Upper lobe of right lung (tissue), 1 donor: ENCODE data around the gene COL5A1. TPM values are rescaled to one million over a fixed set of nuclear protein-coding genes. Genes with fewer than 3 reads are reported as not detected.
A peak's percentile ranks its signal among the peaks of the same experiment; 100 is the strongest.

Source experiments
- ATAC-seq: fragments of 200-7000 bp; cut with Tn5 transposase; one replicate; pipeline ENCODE4 v1.9.1; 2020; ENCODE audit warnings: mild to moderate bottlenecking, moderate library complexity
- DNase-seq: peaks from one replicate; pipeline ENCODE4 v3.0.0-alpha.2; 2020
- H3K27ac ChIP-seq: fragments of 200-600 bp; one replicate; pipeline ENCODE4 v1.8.0; 2022
- H3K27me3 ChIP-seq: fragments of 200-600 bp; one replicate; pipeline ENCODE4 v1.8.0; 2022; ENCODE audit warnings: mild to moderate bottlenecking
- H3K36me3 ChIP-seq: fragments of 200-600 bp; one replicate; pipeline ENCODE4 v1.8.0; 2022
- H3K4me1 ChIP-seq: fragments of 200-600 bp; one replicate; pipeline ENCODE4 v1.8.0; 2022
- H3K4me3 ChIP-seq: fragments of 200-600 bp; one replicate; pipeline ENCODE4 v1.8.0; 2022; ENCODE audit warnings: mild to moderate bottlenecking
- H3K9me3 ChIP-seq: fragments of 200-600 bp; one replicate; pipeline ENCODE4 v1.8.0; 2022
- CTCF ChIP-seq: fragments of 200-600 bp; IDR thresholded peaks from one replicate; pipeline ENCODE4 v1.8.0; 2022; ENCODE audit warnings: antibody characterized with exemption
- intact Hi-C: fragments of 100-400 bp; cut with DNase I; formaldehyde crosslinking; loops from one replicate; pipeline ENCODE4 v1.11.0; 2022
- total RNA-seq: library from RNA; stranded (reverse); fragmentation: NEBNext Ultra II Directional; extraction: Animal tissue kit (Norgen Biotek cat#: 25700); gene quantifications from one replicate; pipeline ENCODE4 v1.2.1, GENCODE V29; 2021
- donor health status: DM: no; HTN: yes; CAD: no; lungs with severe emphysema.

COL5A1 gene
- total RNA-seq, 1 donor from 2014 or later: 37.8 TPM

- ATAC-seq (no peak), DNase-seq (peak; percentile 47)
- TF ChIP-seq CTCF: no peak
- no peak overlapping the region for H3K4me3 ChIP-seq
- H3K36me3 ChIP-seq: no peaks in the 10 kb centered on the region
- H3K4me1 ChIP-seq: no peaks in the 10 kb centered on the region
- intact Hi-C loops: no loop called here
- H3K27me3 ChIP-seq: no peaks in the 10 kb centered on the region
- no peaks in the 10 kb centered on the region for H3K9me3 ChIP-seq
- H3K27ac ChIP-seq: no peak overlapping the region
These were observed 12.5 kb upstream of the COL5A1 start for GRCh38 chr9:134629061-134629585.

GRCh38 chr9:134629586-134630392 lies 11.8 kb upstream of the COL5A1 start:
- no peak overlapping the region for H3K27ac ChIP-seq
- intact Hi-C loops: no loop called here
- no peak overlapping the region for H3K4me3 ChIP-seq
- no peak for ATAC-seq
- no peaks in the 10 kb centered on the region for H3K4me1 ChIP-seq
- peak; percentile 42 for DNase-seq
- H3K27me3 ChIP-seq: no peaks in the 10 kb centered on the region
- TF ChIP-seq CTCF: no peak
- no peaks in the 10 kb centered on the region for H3K9me3 ChIP-seq
- H3K36me3 ChIP-seq: no peaks in the 10 kb centered on the region

GRCh38 chr9:134630393-134630790 lies 11.2 kb upstream of the COL5A1 start:
- no peak for ATAC-seq
- no peaks in the 10 kb centered on the region for H3K36me3 ChIP-seq
- TF ChIP-seq CTCF: no peak
- H3K27ac ChIP-seq: no peak overlapping the region
- H3K27me3 ChIP-seq: no peaks in the 10 kb centered on the region
- H3K4me1 ChIP-seq: no peaks in the 10 kb centered on the region
- H3K9me3 ChIP-seq: no peaks in the 10 kb centered on the region
- intact Hi-C loops: no loop called here
- DNase-seq: peak; percentile 38
- H3K4me3 ChIP-seq: no peak overlapping the region

- intact Hi-C loops: no loop called here
These were observed 10.7 kb upstream of the COL5A1 start for GRCh38 chr9:134630861-134631260.

GRCh38 chr9:134631881-134632280 lies 9.7 kb upstream of the COL5A1 start:
- Histone ChIP-seq H3K4me1 (no peaks in the 10 kb centered on the region), H3K4me3 (no peak overlapping the region), H3K27me3 (no peaks in the 10 kb centered on the region), H3K36me3 (no peaks in the 10 kb centered on the region), H3K9me3 (no peaks in the 10 kb centered on the region), H3K27ac (no peak overlapping the region)
- ATAC-seq (no peak), DNase-seq (peak; percentile 30)
- no peak for TF ChIP-seq CTCF
- intact Hi-C loops: no loop called here

More at GRCh38 chr9:134630861-134631260, 10.7 kb upstream of the COL5A1 start:
- ATAC-seq (no peak), DNase-seq (no peak)
- no peaks in the 10 kb centered on the region for H3K4me1 ChIP-seq
- H3K27me3 ChIP-seq: no peaks in the 10 kb centered on the region
- no peak overlapping the region for H3K4me3 ChIP-seq
- H3K36me3 ChIP-seq: no peaks in the 10 kb centered on the region
- no peak for TF ChIP-seq CTCF
- no peaks in the 10 kb centered on the region for H3K9me3 ChIP-seq
- H3K27ac ChIP-seq: no peak overlapping the region
